ENCODE data around the gene KAZN.

The KAZN gene

GRCh38 chr1:14585728-14586127 lies 12.8 kb upstream of the KAZN start:
- no peak overlapping the region for H3K4me3 ChIP-seq (ENCODE audit: low read length in 2 of 2)
- H3K27ac ChIP-seq (ENCODE audit: low read depth in 2 of 2, low read length in 2 of 2), result no peak overlapping the region
- H3K4me1 ChIP-seq (ENCODE audit: control insufficient read depth in 2 of 2, insufficient read depth in 2 of 2, low read length in 2 of 2), result no peaks in the 10 kb centered on the region
- no peaks in the 10 kb centered on the region for H3K27me3 ChIP-seq (ENCODE audit: control insufficient read depth in 2 of 2, insufficient read depth in 2 of 2, low read length in 2 of 2)
- H3K9me3 ChIP-seq (ENCODE audit: control insufficient read depth in 2 of 2, low read length in 2 of 2), result no peaks in the 10 kb centered on the region
- no peak overlapping the region for H3K9ac ChIP-seq (ENCODE audit: low read depth in 1 of 2, low read length in 2 of 2)
- H3K36me3 ChIP-seq (ENCODE audit: control insufficient read depth in 2 of 2, insufficient read depth in 2 of 2, low read length in 2 of 2), result no peaks in the 10 kb centered on the region

GRCh38 chr1:14590411-14591180 lies 7.9 kb upstream of the KAZN start:
- Histone ChIP-seq H3K9me3 (ENCODE audit: control insufficient read depth in 2 of 2, low read length in 2 of 2) (no peaks in the 10 kb centered on the region), H3K27ac (ENCODE audit: low read depth in 2 of 2, low read length in 2 of 2) (no peak overlapping the region), H3K27me3 (ENCODE audit: control insufficient read depth in 2 of 2, insufficient read depth in 2 of 2, low read length in 2 of 2) (no peaks in the 10 kb centered on the region), H3K9ac (ENCODE audit: low read depth in 1 of 2, low read length in 2 of 2) (no peak overlapping the region), H3K4me1 (ENCODE audit: control insufficient read depth in 2 of 2, insufficient read depth in 2 of 2, low read length in 2 of 2) (no peaks in the 10 kb centered on the region), H3K36me3 (ENCODE audit: control insufficient read depth in 2 of 2, insufficient read depth in 2 of 2, low read length in 2 of 2) (no peaks in the 10 kb centered on the region), H3K4me3 (ENCODE audit: low read length in 2 of 2) (no peak overlapping the region)

- H3K36me3 ChIP-seq (ENCODE audit: control insufficient read depth in 2 of 2, insufficient read depth in 2 of 2, low read length in 2 of 2), result no peaks in the 10 kb centered on the region
- H3K4me1 ChIP-seq (ENCODE audit: control insufficient read depth in 2 of 2, insufficient read depth in 2 of 2, low read length in 2 of 2), result no peaks in the 10 kb centered on the region
- H3K9ac ChIP-seq (ENCODE audit: low read depth in 1 of 2, low read length in 2 of 2), result no peak overlapping the region
- no peaks in the 10 kb centered on the region for H3K9me3 ChIP-seq (ENCODE audit: control insufficient read depth in 2 of 2, low read length in 2 of 2)
- H3K4me3 ChIP-seq (ENCODE audit: low read length in 2 of 2), result no peak overlapping the region
- no peaks in the 10 kb centered on the region for H3K27me3 ChIP-seq (ENCODE audit: control insufficient read depth in 2 of 2, insufficient read depth in 2 of 2, low read length in 2 of 2)
- H3K27ac ChIP-seq (ENCODE audit: low read depth in 2 of 2, low read length in 2 of 2), result no peak overlapping the region
These were observed 6.9 kb upstream of the KAZN start for GRCh38 chr1:14591600-14591999.

- H3K27me3 ChIP-seq (ENCODE audit: control insufficient read depth in 2 of 2, insufficient read depth in 2 of 2, low read length in 2 of 2), result peaks cover 0 to under 1% of the 10 kb centered on the region in 2 donors
- no peak overlapping the region for H3K9ac ChIP-seq (ENCODE audit: low read depth in 1 of 2, low read length in 2 of 2)
- H3K4me1 ChIP-seq (ENCODE audit: control insufficient read depth in 2 of 2, insufficient read depth in 2 of 2, low read length in 2 of 2), result no peaks in the 10 kb centered on the region
- H3K27ac ChIP-seq (ENCODE audit: low read depth in 2 of 2, low read length in 2 of 2), result no peak overlapping the region
- no peaks in the 10 kb centered on the region for H3K36me3 ChIP-seq (ENCODE audit: control insufficient read depth in 2 of 2, insufficient read depth in 2 of 2, low read length in 2 of 2)
- no peak overlapping the region for H3K4me3 ChIP-seq (ENCODE audit: low read length in 2 of 2)
- no peaks in the 10 kb centered on the region for H3K9me3 ChIP-seq (ENCODE audit: control insufficient read depth in 2 of 2, low read length in 2 of 2)
These were observed 6.4 kb upstream of the KAZN start for GRCh38 chr1:14592004-14592631.

GRCh38 chr1:14593302-14593701 lies 5.2 kb upstream of the KAZN start:
- Histone ChIP-seq H3K27me3 (ENCODE audit: control insufficient read depth in 2 of 2, insufficient read depth in 2 of 2, low read length in 2 of 2) (peaks cover 0 to 6% of the 10 kb centered on the region in 2 donors), H3K4me3 (ENCODE audit: low read length in 2 of 2) (no peak overlapping the region), H3K9me3 (ENCODE audit: control insufficient read depth in 2 of 2, low read length in 2 of 2) (no peaks in the 10 kb centered on the region), H3K9ac (ENCODE audit: low read depth in 1 of 2, low read length in 2 of 2) (no peak overlapping the region), H3K36me3 (ENCODE audit: control insufficient read depth in 2 of 2, insufficient read depth in 2 of 2, low read length in 2 of 2) (no peaks in the 10 kb centered on the region), H3K27ac (ENCODE audit: low read depth in 2 of 2, low read length in 2 of 2) (no peak overlapping the region), H3K4me1 (ENCODE audit: control insufficient read depth in 2 of 2, insufficient read depth in 2 of 2, low read length in 2 of 2) (no peaks in the 10 kb centered on the region)

- H3K27me3 ChIP-seq (ENCODE audit: control insufficient read depth in 2 of 2, insufficient read depth in 2 of 2, low read length in 2 of 2), result peaks cover 4 to 6% of the 10 kb centered on the region in 2 donors
- H3K9ac ChIP-seq (ENCODE audit: low read depth in 1 of 2, low read length in 2 of 2), result no peak overlapping the region
- no peaks in the 10 kb centered on the region for H3K9me3 ChIP-seq (ENCODE audit: control insufficient read depth in 2 of 2, low read length in 2 of 2)
- H3K4me3 ChIP-seq (ENCODE audit: low read length in 2 of 2), result no peak overlapping the region
- no peaks in the 10 kb centered on the region for H3K36me3 ChIP-seq (ENCODE audit: control insufficient read depth in 2 of 2, insufficient read depth in 2 of 2, low read length in 2 of 2)
- H3K4me1 ChIP-seq (ENCODE audit: control insufficient read depth in 2 of 2, insufficient read depth in 2 of 2, low read length in 2 of 2), result no peaks in the 10 kb centered on the region
- H3K27ac ChIP-seq (ENCODE audit: low read depth in 2 of 2, low read length in 2 of 2), result no peak overlapping the region
These were observed 4.4 kb upstream of the KAZN start for GRCh38 chr1:14594045-14594444.

GRCh38 chr1:14596591-14596990 lies 1.9 kb upstream of the KAZN start:
- Histone ChIP-seq H3K27ac (ENCODE audit: low read depth in 2 of 2, low read length in 2 of 2) (no peak overlapping the region), H3K4me3 (ENCODE audit: low read length in 2 of 2) (no peak overlapping the region), H3K9ac (ENCODE audit: low read depth in 1 of 2, low read length in 2 of 2) (no peak overlapping the region), H3K27me3 (ENCODE audit: control insufficient read depth in 2 of 2, insufficient read depth in 2 of 2, low read length in 2 of 2) (peaks cover 14 to 15% of the 10 kb centered on the region in 2 donors), H3K9me3 (ENCODE audit: control insufficient read depth in 2 of 2, low read length in 2 of 2) (no peaks in the 10 kb centered on the region), H3K4me1 (ENCODE audit: control insufficient read depth in 2 of 2, insufficient read depth in 2 of 2, low read length in 2 of 2) (peaks cover 0 to 2% of the 10 kb centered on the region in 2 donors), H3K36me3 (ENCODE audit: control insufficient read depth in 2 of 2, insufficient read depth in 2 of 2, low read length in 2 of 2) (no peaks in the 10 kb centered on the region)

GRCh38 chr1:14597343-14598006 lies 1.0 kb upstream of the KAZN start:
- Histone ChIP-seq H3K4me3 (ENCODE audit: low read length in 2 of 2) (no peak overlapping the region), H3K27ac (ENCODE audit: low read depth in 2 of 2, low read length in 2 of 2) (no peak overlapping the region), H3K4me1 (ENCODE audit: control insufficient read depth in 2 of 2, insufficient read depth in 2 of 2, low read length in 2 of 2) (peaks cover 0 to 2% of the 10 kb centered on the region in 2 donors), H3K36me3 (ENCODE audit: control insufficient read depth in 2 of 2, insufficient read depth in 2 of 2, low read length in 2 of 2) (no peaks in the 10 kb centered on the region), H3K27me3 (ENCODE audit: control insufficient read depth in 2 of 2, insufficient read depth in 2 of 2, low read length in 2 of 2) (peaks cover 14 to 15% of the 10 kb centered on the region in 2 donors), H3K9ac (ENCODE audit: low read depth in 1 of 2, low read length in 2 of 2) (no peak overlapping the region), H3K9me3 (ENCODE audit: control insufficient read depth in 2 of 2, low read length in 2 of 2) (no peaks in the 10 kb centered on the region)

- Histone ChIP-seq H3K9ac (ENCODE audit: low read depth in 1 of 2, low read length in 2 of 2) (no peak overlapping the region), H3K4me3 (ENCODE audit: low read length in 2 of 2) (no peak overlapping the region), H3K27me3 (ENCODE audit: control insufficient read depth in 2 of 2, insufficient read depth in 2 of 2, low read length in 2 of 2) (peaks cover 14 to 15% of the 10 kb centered on the region in 2 donors)
These were observed 433 bp upstream of the KAZN start for GRCh38 chr1:14598007-14598497.

GRCh38 chr1:14599183-14599791 lies 802 bp downstream of the KAZN start:
- Histone ChIP-seq H3K36me3 (ENCODE audit: control insufficient read depth in 2 of 2, insufficient read depth in 2 of 2, low read length in 2 of 2) (no peaks in the 10 kb centered on the region), H3K9ac (ENCODE audit: low read depth in 1 of 2, low read length in 2 of 2) (no peak overlapping the region), H3K4me3 (ENCODE audit: low read length in 2 of 2) (peak overlapping the region; percentile 39 to 54), H3K27ac (ENCODE audit: low read depth in 2 of 2, low read length in 2 of 2) (no peak overlapping the region), H3K9me3 (ENCODE audit: control insufficient read depth in 2 of 2, low read length in 2 of 2) (no peaks in the 10 kb centered on the region), H3K4me1 (ENCODE audit: control insufficient read depth in 2 of 2, insufficient read depth in 2 of 2, low read length in 2 of 2) (peaks cover 0 to 2% of the 10 kb centered on the region in 2 donors), H3K27me3 (ENCODE audit: control insufficient read depth in 2 of 2, insufficient read depth in 2 of 2, low read length in 2 of 2) (peaks cover 14 to 15% of the 10 kb centered on the region in 2 donors)

More at GRCh38 chr1:14598007-14598497, 433 bp upstream of the KAZN start:
- no peaks in the 10 kb centered on the region for H3K9me3 ChIP-seq (ENCODE audit: control insufficient read depth in 2 of 2, low read length in 2 of 2)
- no peak overlapping the region for H3K27ac ChIP-seq (ENCODE audit: low read depth in 2 of 2, low read length in 2 of 2)
- H3K4me1 ChIP-seq (ENCODE audit: control insufficient read depth in 2 of 2, insufficient read depth in 2 of 2, low read length in 2 of 2), result peaks cover 0 to 2% of the 10 kb centered on the region in 2 donors
- H3K36me3 ChIP-seq (ENCODE audit: control insufficient read depth in 2 of 2, insufficient read depth in 2 of 2, low read length in 2 of 2), result no peaks in the 10 kb centered on the region
